H9 (cell line): Measurements from ENCODE around the gene SORCS2. TPM values are rescaled to one million over a fixed set of nuclear protein-coding genes. Genes with fewer than 3 reads are reported as not detected.

ENCODE experiments used
- DNase-seq: peaks from one replicate; pipeline ENCODE4 v3.0.0-alpha.2; 2017
- H2AFZ ChIP-seq: one replicate; pipeline ENCODE4 v1.6.1; 2013; ENCODE audit warnings: mild to moderate bottlenecking, low read length, control low read depth, moderate library complexity
- H2AK5ac ChIP-seq: 2 replicates; pipeline ENCODE4 v1.6.1; 2013; ENCODE audit warnings: low read length, control low read depth, mixed read lengths; ENCODE audit not compliant: insufficient read length
- H2BK120ac ChIP-seq: one replicate; pipeline ENCODE4 v1.6.1; 2013; ENCODE audit warnings: low read depth, mild to moderate bottlenecking, low read length, control low read depth, inconsistent platforms; ENCODE audit not compliant: poor library complexity, severe bottlenecking
- H2BK12ac ChIP-seq: 2 replicates; pipeline ENCODE4 v1.6.1; 2013; ENCODE audit warnings: low read length, control low read depth, mixed read lengths, low read depth; ENCODE audit not compliant: insufficient read length
- H2BK15ac ChIP-seq: 2 replicates; pipeline ENCODE4 v1.6.1; 2013; ENCODE audit warnings: low read depth, low read length, control low read depth
- H2BK20ac ChIP-seq: one replicate; pipeline ENCODE4 v1.6.1; 2013; ENCODE audit warnings: low read depth, mild to moderate bottlenecking, low read length, control low read depth, inconsistent platforms; ENCODE audit not compliant: poor library complexity, severe bottlenecking
- H2BK5ac ChIP-seq: 2 replicates; pipeline ENCODE4 v1.6.1; 2013; ENCODE audit warnings: low read length, control low read depth, mixed read lengths; ENCODE audit not compliant: insufficient read length
- H3K14ac ChIP-seq: 2 replicates; pipeline ENCODE4 v1.6.1; 2013; ENCODE audit warnings: low read length, control low read depth; ENCODE audit not compliant: insufficient read depth
- H3K18ac ChIP-seq: 2 replicates; pipeline ENCODE4 v1.6.1; 2013; ENCODE audit warnings: low read depth, mild to moderate bottlenecking, mixed read lengths, low read length, control low read depth; ENCODE audit not compliant: insufficient read length
- H3K23ac ChIP-seq: 2 replicates; pipeline ENCODE4 v1.6.1; 2013; ENCODE audit warnings: low read length, control low read depth, mixed read lengths, low read depth; ENCODE audit not compliant: insufficient read length
- H3K23me2 ChIP-seq: 2 replicates; pipeline ENCODE4 v1.6.1; 2013; ENCODE audit warnings: low read depth, mild to moderate bottlenecking, mixed read lengths, low read length, control low read depth; ENCODE audit not compliant: insufficient read length, poor library complexity, severe bottlenecking
- H3K27ac ChIP-seq: 2 replicates; pipeline ENCODE4 v1.5.1; 2013; ENCODE audit warnings: low read length, control low read depth, mixed read lengths, low read depth; ENCODE audit not compliant: insufficient read length
- H3K27me3 ChIP-seq: 2 replicates; pipeline ENCODE4 v1.6.1; 2013; ENCODE audit warnings: low read length, control low read depth, inconsistent platforms; ENCODE audit not compliant: insufficient read depth
- H3K4ac ChIP-seq: 2 replicates; pipeline ENCODE4 v1.6.1; 2013; ENCODE audit warnings: low read depth, mild to moderate bottlenecking, control low read depth, inconsistent platforms, low read length, moderate library complexity
- H3K4me1 ChIP-seq: 2 replicates; pipeline ENCODE4 v1.6.1; 2013; ENCODE audit warnings: low read length, control low read depth, inconsistent platforms; ENCODE audit not compliant: insufficient read depth
- H3K4me2 ChIP-seq: 2 replicates; pipeline ENCODE4 v1.6.1; 2013; ENCODE audit warnings: low read length, control low read depth, mixed read lengths; ENCODE audit not compliant: insufficient read length, insufficient read depth
- H3K56ac ChIP-seq: 2 replicates; pipeline ENCODE4 v1.6.1; 2013; ENCODE audit warnings: low read depth, mild to moderate bottlenecking, mixed read lengths, low read length, control low read depth; ENCODE audit not compliant: insufficient read length
- H3K79me1 ChIP-seq: 2 replicates; pipeline ENCODE4 v1.6.1; 2013; ENCODE audit warnings: low read depth, mild to moderate bottlenecking, moderate library complexity, low read length, control low read depth, inconsistent platforms; ENCODE audit not compliant: insufficient read depth, poor library complexity, severe bottlenecking
- H3K79me2 ChIP-seq: 2 replicates; pipeline ENCODE4 v1.6.1; 2013; ENCODE audit warnings: low read length, control low read depth, inconsistent platforms; ENCODE audit not compliant: insufficient read depth
- H3K9ac ChIP-seq: 2 replicates; pipeline ENCODE4 v1.6.1; 2013; ENCODE audit warnings: low read length, control low read depth, mixed read lengths; ENCODE audit not compliant: insufficient read length; ENCODE audit errors: extremely low read depth
- H3K9me3 ChIP-seq: one replicate; pipeline ENCODE4 v1.6.1; 2013; ENCODE audit warnings: low read depth, low read length, inconsistent platforms; ENCODE audit not compliant: control insufficient read depth
- H3T11ph ChIP-seq: one replicate; pipeline ENCODE4 v1.6.1; 2013; ENCODE audit warnings: mild to moderate bottlenecking, low read length, control low read depth, inconsistent platforms
- H4K20me1 ChIP-seq: one replicate; pipeline ENCODE4 v1.6.1; 2013; ENCODE audit not compliant: control insufficient read depth, insufficient read length, insufficient read depth
- H4K5ac ChIP-seq: 2 replicates; pipeline ENCODE4 v1.6.1; 2013; ENCODE audit warnings: low read depth, mild to moderate bottlenecking, mixed read lengths, low read length, control low read depth; ENCODE audit not compliant: insufficient read length
- H4K8ac ChIP-seq: replicated peaks from 2 replicates; pipeline ENCODE4 v1.6.1; 2013; ENCODE audit warnings: low read length, control low read depth, mixed read lengths, low read depth; ENCODE audit not compliant: insufficient read length
- H4K91ac ChIP-seq: 2 replicates; pipeline ENCODE4 v1.6.1; 2013; ENCODE audit warnings: low read depth, mild to moderate bottlenecking, moderate library complexity, mixed read lengths, low read length, control low read depth; ENCODE audit not compliant: insufficient read length
- H3K27ac Mint-ChIP-seq, 3 experiments: 2 replicates in 2 of 3; 3 replicates in 1 of 3; pipeline ENCODE4 v1.8.0; 2020 to 2021; ENCODE audit warnings: mixed read lengths in 3 of 3, mild to moderate bottlenecking in 1 of 3, moderate library complexity in 1 of 3
- H3K27me3 Mint-ChIP-seq: 2 replicates; pipeline ENCODE4 v1.8.0; 2021; ENCODE audit warnings: low read depth, mild to moderate bottlenecking, moderate library complexity, mixed read lengths
- H3K36me3 Mint-ChIP-seq, 3 experiments: 2 replicates in 2 of 3; 3 replicates in 1 of 3; pipeline ENCODE4 v1.8.0; 2020 to 2021; ENCODE audit warnings: low read depth in 3 of 3, mixed read lengths in 3 of 3; ENCODE audit not compliant: insufficient read depth in 1 of 3
- H3K4me1 Mint-ChIP-seq, 2 experiments: 2 replicates each; pipeline ENCODE4 v1.8.0; 2020; ENCODE audit warnings: mixed read lengths in 2 of 2
- H3K4me3 Mint-ChIP-seq, 2 experiments: 2 replicates in 1 of 2; 3 replicates in 1 of 2; pipeline ENCODE4 v1.8.0; 2020 to 2021; ENCODE audit warnings: mild to moderate bottlenecking in 2 of 2, mixed read lengths in 2 of 2, moderate library complexity in 1 of 2
- H3K9me3 Mint-ChIP-seq, 2 experiments: 2 replicates in 1 of 2; 3 replicates in 1 of 2; pipeline ENCODE4 v1.8.0; 2020; ENCODE audit warnings: mild to moderate bottlenecking in 2 of 2, mixed read lengths in 2 of 2, moderate library complexity in 1 of 2
- WGBS: extraction: QIAGEN DNeasy Blood & Tissue Kit; methylation state at CpG from one replicate; pipeline ENCODE4 v1.1.7; 2013; ENCODE audit warnings: missing lambda C conversion rate, low lambda C conversion rate, mixed read lengths; ENCODE audit not compliant: insufficient read length; ENCODE audit errors: extremely low coverage; 5-methylcytosine and 5-hydroxymethylcytosine counted together
- total RNA-seq: library from RNA; stranded (reverse); gene quantifications from 2 replicates; pipeline ENCODE4 v1.2.1, GENCODE V29; 2021
- TF ChIP-seq, protein P1 (sequence below): fragments of 200-600 bp; sonication (generic); conservative IDR thresholded peaks from 3 replicates; pipeline ENCODE4 v1.8.0; 2021; ENCODE audit warnings: antibody characterized with exemption, mild to moderate bottlenecking

SORCS2 gene
- total RNA-seq, 1 experiment from 2014 or later: 0.57 TPM

DNA sequence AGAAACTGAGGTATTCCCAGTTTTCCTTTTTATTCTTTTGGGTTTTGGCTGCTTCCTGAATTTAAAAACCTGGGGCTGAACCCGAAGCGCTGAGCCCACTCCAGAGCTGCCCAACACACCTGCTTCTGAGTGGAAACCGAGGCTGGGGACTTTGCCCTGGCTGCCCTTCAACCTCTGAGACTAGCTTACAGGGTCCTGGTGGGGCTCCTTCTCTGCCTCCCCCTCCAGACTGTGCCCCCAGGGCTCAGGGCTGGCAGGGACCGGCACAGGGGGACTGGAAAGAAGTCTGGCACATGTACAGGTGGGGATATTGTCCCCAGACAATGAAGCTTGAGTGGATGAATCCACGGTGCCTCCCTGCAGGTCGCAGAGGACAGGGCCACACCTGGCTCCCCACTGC is 482.8 kb downstream of the SORCS2 start:
- Histone ChIP-seq H4K5ac (no peak overlapping the region), H2BK5ac (no peak overlapping the region), H2BK12ac (no peak overlapping the region), H2AK5ac (no peak overlapping the region), H2BK120ac (no peak overlapping the region), H4K91ac (no peak overlapping the region), H3K27ac (no peak overlapping the region), H3K23me2 (no peaks in the 10 kb centered on the region), H3K27me3 (no peaks in the 10 kb centered on the region), H3K56ac (no peak overlapping the region), H4K20me1 (no peaks in the 10 kb centered on the region), H3K18ac (no peak overlapping the region), H3K9me3 (no peaks in the 10 kb centered on the region), H3K4ac (no peak overlapping the region), H3T11ph (no peak overlapping the region), H3K14ac (no peak overlapping the region), H3K4me1 (no peaks in the 10 kb centered on the region), H4K8ac (no peak overlapping the region), H2BK15ac (no peak overlapping the region), H3K79me2 (no peaks in the 10 kb centered on the region), H3K79me1 (no peaks in the 10 kb centered on the region), H3K4me2 (no peak overlapping the region), H2AFZ (no peak overlapping the region), H2BK20ac (no peak overlapping the region), H3K9ac (no peak overlapping the region), H3K23ac (no peak overlapping the region)
- no peak overlapping the region for H3K4me3 Mint-ChIP-seq
- peaks cover 7% of the 10 kb centered on the region for H3K27me3 Mint-ChIP-seq
- TF ChIP-seq, protein P1, sequence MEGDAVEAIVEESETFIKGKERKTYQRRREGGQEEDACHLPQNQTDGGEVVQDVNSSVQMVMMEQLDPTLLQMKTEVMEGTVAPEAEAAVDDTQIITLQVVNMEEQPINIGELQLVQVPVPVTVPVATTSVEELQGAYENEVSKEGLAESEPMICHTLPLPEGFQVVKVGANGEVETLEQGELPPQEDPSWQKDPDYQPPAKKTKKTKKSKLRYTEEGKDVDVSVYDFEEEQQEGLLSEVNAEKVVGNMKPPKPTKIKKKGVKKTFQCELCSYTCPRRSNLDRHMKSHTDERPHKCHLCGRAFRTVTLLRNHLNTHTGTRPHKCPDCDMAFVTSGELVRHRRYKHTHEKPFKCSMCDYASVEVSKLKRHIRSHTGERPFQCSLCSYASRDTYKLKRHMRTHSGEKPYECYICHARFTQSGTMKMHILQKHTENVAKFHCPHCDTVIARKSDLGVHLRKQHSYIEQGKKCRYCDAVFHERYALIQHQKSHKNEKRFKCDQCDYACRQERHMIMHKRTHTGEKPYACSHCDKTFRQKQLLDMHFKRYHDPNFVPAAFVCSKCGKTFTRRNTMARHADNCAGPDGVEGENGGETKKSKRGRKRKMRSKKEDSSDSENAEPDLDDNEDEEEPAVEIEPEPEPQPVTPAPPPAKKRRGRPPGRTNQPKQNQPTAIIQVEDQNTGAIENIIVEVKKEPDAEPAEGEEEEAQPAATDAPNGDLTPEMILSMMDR: no peak
- peaks cover 8 to 9% of the 10 kb centered on the region in 2 experiments; a peak in 4 of 5 replicates for H3K9me3 Mint-ChIP-seq
- peaks cover 0 to 6% (median 6%) of the 10 kb centered on the region in 3 experiments; a peak in 4 of 7 replicates for H3K36me3 Mint-ChIP-seq
- no peak overlapping the region; a peak in 1 of 7 replicates for H3K27ac Mint-ChIP-seq
- H3K4me1 Mint-ChIP-seq: peaks cover 2 to 20% of the 10 kb centered on the region in 2 experiments; a peak in 3 of 4 replicates
- DNase-seq: no peak
- WGBS: no CpG with 5 or more reads among the region's 6 CpGs
